GM21723 (cell line): ENCODE data around the gene MIOX.
"Not testable (repeated sequence)": the region's sequence is repeated elsewhere in the genome, so short reads cannot be mapped to it uniquely, and the experiment has no call there.

Experiments
- ATAC-seq: cut with Tn5 transposase; IDR thresholded peaks from one replicate; pipeline ENCODE4 v1.9.1; 2021; ENCODE audit warnings: mild to moderate bottlenecking, moderate library complexity; ENCODE audit not compliant: unreplicated experiment

The MIOX gene

GRCh38 chr22:50513175-50513574, 26.5 kb downstream of the MIOX start:
- ATAC-seq = no peak

- ATAC-seq = no peak
Measured at GRCh38 chr22:50516068-50516467, 29.4 kb downstream of the MIOX start.

- no peak for ATAC-seq
Measured at GRCh38 chr22:50516891-50517290, 30.2 kb downstream of the MIOX start.

DNA sequence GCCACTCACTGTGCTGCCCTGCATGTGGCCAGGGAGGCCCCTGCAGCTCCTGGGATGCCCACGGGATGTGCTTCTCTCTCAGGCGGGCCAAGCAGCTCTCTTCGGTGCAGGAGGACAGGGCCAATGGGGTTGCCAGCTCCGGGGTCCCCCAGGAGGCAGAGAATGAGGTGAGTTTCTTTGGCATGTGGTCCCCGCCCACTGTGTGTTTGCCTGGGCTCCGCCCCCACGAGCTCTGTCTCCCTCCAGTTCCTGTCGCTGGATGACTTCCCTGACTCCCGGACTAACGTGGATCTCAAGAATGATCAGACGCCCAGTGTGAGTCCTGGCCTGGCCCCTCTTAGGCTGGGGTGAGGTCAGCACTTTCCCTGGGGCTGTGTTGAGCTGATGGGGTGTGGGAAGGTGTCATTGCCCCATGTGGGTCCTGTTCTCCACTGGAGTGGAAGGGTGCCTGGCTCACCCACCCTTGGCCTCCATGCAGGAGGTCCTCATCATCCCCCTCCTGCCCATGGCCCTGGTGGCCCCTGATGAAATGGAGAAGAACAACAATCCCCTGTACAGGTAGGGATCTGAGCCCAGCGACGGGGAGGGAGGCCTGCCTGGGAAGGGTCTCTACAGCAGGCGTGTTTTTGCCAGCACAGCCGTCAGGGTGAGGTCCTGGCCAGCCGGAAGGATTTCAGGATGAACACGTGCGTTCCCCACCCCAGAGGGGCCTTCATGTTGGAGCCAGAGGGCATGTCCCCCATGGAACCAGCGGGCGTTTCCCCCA, 31.0 kb downstream of the MIOX start:
- ATAC-seq = no peak

DNA sequence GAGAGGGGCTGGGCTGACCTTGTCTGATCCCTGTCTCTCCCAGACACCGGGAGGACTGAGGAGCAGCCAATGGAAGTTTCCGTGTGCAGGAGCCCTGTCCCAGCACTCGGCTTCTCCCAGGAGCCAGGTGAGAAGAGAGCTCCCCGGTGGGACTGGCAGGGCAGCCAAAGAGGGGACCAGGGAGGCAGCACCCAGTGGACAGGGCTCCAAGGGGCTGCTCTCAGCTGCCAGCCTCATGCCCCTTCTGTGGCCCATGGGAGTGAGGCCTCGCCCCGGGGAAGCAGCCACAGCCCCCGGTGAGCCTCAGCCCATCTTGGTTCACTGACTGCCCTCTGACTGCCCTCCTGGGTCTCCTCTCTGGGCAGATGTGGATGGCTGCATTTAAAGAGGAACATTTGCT, 31.9 kb downstream of the MIOX start:
- ATAC-seq = no peak

DNA sequence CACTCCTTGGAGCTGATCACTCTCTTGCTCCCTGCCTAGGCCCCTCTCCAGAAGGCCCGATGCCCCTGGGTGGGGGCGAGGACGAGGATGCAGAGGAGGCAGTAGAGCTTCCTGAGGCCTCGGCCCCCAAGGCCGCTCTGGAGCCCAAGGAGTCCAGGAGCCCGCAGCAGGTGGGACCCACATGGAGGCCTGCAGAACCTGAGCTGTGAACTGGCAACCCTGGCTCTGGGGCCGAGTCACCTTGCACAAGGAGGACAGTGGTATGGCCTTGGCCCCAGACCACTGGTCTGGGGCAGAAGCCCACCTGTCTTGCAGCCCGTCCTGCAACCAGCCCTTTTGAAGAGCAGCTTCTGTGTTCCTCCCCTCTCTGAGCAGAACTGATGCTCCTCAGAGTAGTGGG, 32.5 kb downstream of the MIOX start:
- no peak for ATAC-seq

GRCh38 chr22:50520184-50520583, 33.5 kb downstream of the MIOX start:
- not testable (repeated sequence) for ATAC-seq

- ATAC-seq = no peak
Measured at GRCh38 chr22:50520826-50521453, 34.3 kb downstream of the MIOX start.

- ATAC-seq = no peak
Measured at GRCh38 chr22:50521710-50522109, 35.1 kb downstream of the MIOX start.

DNA sequence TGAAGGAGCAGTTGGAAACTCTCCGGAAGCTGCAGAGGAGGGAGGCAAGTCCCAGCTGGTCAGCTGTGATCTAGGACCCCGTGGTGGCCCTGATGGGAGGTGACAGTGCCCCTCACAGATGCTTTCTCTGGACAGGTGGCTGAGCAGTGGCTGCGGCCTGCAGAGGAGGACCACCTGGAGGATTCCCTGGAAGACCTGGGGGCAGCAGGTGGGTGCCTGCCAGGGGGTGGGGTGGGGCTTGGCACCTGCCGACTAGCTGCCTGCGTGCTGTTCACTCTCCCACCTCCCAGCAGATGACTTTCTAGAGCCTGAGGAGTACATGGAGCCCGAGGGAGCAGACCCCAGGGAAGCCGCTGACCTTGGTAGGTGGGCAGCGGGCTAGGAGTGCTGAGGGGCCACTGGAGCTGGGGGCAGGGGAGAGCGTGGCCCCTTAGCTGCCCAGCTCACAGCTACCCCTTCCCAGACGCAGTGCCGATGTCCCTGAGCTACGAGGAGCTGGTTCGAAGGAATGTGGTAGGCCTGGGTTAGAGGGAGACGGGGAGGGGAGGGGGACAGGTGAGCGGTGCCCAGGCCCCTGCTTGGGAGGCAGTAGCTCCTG, 35.6 kb downstream of the MIOX start:
- ATAC-seq = no peak

DNA sequence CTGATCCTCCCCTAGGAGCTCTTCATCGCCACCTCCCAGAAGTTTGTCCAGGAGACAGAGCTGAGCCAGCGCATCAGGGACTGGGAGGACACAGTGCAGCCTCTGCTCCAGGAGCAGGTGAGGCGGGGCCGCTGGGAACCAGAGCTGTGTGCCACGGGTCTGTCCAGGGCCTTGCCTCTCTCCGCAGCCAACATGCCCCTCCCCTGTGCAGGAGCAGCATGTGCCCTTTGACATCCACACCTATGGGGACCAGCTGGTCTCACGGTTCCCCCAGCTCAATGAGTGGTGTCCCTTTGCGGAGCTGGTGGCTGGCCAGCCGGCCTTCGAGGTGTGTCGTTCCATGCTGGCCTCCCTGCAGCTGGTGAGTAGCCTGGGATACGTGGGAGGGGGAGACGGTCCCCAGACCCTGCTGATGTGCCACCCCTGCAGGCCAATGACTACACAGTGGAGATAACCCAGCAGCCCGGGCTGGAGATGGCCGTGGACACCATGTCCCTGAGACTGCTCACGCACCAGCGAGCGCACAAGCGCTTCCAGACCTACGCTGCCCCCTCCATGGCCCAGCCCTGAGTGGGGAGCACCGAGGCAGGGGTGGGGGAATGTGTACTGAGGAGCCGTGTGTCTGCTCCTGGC, 36.3 kb downstream of the MIOX start:
- no peak for ATAC-seq

DNA sequence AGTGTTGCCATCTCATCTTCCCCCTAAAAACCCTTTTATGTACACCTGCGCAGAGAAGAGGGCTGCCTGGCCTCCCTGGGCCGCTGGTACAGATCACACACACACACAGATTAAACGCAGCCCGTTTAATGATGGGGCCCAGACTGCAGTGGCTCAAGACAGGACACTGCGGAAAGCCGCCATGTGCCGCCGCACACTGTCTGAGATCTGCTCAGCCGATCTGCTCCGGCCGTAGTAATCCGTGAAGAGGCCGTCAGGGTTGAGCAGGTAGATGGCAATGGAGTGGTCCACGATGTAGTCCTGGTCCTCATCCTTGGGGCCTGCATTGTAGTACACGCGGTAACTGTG, 36.8 kb downstream of the MIOX start:
- ATAC-seq = no peak

DNA sequence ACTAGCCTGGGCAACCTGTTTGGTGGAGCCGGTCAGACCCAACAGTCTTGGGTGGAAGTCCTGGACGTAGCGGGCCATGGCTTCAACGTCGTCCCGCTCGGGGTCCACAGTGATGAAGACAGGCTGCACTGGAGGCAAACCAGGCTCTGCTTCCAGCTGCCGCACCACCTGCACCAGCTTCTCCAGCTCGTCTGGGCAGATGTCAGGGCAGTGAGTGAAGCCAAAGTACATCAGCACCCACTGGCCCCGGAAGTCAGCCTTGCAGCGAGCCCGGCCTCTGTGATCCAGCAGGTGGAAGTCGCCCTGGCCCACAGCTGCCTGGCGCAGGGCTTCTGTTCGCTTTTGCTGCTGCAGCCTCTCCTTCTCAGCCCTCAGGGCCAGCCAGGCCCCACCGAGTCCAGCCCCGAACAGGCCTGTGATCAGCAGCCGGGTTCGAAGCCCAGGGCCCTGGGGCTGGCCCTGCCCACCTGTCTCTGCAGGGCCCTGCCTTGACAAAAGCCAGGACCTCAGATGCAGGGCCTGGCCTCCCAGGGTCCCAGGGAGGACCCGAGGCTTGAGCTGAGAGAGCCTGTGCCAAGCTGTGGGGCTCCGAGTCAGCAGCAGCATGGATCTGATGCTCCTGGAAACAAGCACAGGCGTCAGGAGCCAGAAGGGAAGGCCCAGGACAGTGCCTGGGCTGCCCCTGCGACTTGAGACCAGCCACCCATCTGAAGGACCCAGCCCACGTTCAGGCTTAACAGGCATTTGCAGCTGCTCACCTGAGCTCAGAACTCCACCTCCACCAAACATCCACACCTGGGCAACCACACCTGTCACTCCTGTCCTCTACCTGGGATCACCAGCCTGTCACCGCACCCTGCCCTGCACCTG, 37.4 kb downstream of the MIOX start:
- ATAC-seq = no peak

GRCh38 chr22:50524676-50525103, 38.0 kb downstream of the MIOX start:
- ATAC-seq = no peak

DNA sequence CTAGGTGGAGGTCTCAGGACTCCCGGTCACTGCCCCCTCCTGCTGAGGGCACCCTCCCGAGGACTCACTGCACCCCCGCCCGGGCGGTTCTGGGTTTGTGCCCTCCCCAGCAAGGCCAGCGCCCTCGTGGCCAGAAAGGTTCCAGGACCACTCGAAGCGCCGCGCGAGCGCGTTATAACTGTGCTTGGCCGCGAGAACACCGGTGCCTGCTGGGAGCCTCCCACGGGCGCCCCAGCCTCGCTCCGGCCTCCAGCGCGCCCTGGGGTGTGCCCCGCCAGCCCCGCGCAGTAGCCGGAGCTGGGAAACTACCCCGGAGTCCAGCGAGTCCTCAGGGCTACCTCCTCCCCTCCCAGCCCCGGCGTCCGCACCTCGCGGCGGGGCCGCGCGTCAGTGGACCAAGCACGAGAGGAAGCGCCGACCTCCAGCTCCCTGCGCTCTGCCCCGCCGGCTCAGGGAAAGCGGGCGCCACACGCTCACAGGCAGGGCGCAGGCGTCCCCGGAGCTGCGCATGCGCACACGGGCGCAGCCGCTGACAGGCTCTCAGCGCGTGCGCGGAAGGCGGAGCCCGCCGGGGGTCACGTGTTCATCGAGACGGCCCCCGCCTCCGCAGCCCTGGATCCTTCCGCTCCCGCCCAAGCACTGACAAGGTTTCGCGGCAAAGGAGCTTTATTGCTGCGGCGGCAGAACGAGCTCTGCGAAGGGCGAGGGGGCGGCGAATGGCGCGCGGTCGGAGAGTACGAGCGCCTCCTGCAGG, 38.6 kb downstream of the MIOX start, which contains the start of gene SCO2:
TSS of gene SCO2 (minus strand) at position 495 of the 754 bp plus-strand sequence. CDS start 1,187 bp downstream, outside the sequence.
- ATAC-seq = peak; percentile 31

DNA sequence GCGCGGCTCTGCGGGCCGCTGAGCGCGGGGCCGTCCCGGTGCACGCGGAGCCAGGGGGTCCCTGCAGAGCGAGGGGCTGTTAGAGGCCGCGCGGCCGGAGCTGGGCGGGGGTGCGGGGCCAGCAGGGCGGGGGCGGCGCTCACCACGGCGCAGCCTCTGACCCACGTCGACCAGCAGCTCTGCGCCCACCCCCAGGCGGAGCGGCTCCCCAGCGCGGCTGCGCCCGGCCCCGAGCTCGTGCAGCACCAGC, 39.1 kb downstream of the MIOX start:
- ATAC-seq = no peak

- peak; percentile 36 for ATAC-seq
Measured at GRCh38 chr22:50526108-50526833, 39.6 kb downstream of the MIOX start.

GRCh38 chr22:50526834-50527801, 40.5 kb downstream of the MIOX start:
- no peak for ATAC-seq
